ENCODE measurements around the gene GATAD2B.

Gene GATAD2B

GRCh38 chr1:153951183-153951582, 28.4 kb upstream of the GATAD2B start:
- H3K4me3 ChIP-seq (ENCODE audit: low read depth, low read length), result no peak overlapping the region
- TF ChIP-seq, protein P1, sequence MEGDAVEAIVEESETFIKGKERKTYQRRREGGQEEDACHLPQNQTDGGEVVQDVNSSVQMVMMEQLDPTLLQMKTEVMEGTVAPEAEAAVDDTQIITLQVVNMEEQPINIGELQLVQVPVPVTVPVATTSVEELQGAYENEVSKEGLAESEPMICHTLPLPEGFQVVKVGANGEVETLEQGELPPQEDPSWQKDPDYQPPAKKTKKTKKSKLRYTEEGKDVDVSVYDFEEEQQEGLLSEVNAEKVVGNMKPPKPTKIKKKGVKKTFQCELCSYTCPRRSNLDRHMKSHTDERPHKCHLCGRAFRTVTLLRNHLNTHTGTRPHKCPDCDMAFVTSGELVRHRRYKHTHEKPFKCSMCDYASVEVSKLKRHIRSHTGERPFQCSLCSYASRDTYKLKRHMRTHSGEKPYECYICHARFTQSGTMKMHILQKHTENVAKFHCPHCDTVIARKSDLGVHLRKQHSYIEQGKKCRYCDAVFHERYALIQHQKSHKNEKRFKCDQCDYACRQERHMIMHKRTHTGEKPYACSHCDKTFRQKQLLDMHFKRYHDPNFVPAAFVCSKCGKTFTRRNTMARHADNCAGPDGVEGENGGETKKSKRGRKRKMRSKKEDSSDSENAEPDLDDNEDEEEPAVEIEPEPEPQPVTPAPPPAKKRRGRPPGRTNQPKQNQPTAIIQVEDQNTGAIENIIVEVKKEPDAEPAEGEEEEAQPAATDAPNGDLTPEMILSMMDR (IDR thresholded peaks at IDR 0.05; ENCODE audit: low read depth, low read length), result no peak

DNA sequence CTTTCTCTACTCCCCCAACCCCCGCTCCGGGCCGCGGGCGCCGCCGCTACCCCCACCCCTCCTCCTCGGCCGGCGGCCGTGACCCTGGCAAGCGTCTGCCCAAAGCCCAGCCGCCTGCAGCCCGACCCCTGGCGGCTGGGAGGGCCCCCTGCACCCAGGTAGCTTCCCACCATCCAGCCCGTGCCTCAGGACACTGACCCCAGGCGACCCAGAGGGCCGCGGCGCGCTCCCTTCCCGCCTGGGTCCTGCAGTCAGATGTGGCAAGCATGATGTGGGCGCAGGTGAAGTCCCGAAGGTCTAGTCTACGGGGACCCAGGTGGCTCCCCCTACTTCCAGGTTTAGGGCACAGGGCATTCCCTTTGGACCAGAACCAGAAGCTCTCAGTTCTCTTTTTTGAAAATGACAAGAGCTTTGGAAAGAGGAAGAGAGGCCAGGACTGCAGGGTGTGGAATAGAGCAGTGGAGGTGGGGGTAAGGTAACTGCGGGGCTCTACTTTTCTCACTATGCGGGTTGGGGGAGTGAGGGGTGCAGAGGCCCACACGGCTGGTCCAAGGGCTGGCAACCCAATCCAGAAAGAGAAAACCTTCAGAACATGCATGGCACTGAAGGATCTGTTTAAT, 24.0 kb upstream of the GATAD2B start, which contains the start of gene DENND4B:
Gene DENND4B, minus strand, starts transcription at position 97 of the 620 bp plus-strand sequence. CDS start 2,344 bp downstream, outside the sequence.
- TF ChIP-seq, protein P1 (IDR thresholded peaks at IDR 0.05; ENCODE audit: low read depth, low read length), result peak; percentile 85
- H3K4me3 ChIP-seq (ENCODE audit: low read depth, low read length), result peak within 1 kb of the TSS; percentile 84

DNA sequence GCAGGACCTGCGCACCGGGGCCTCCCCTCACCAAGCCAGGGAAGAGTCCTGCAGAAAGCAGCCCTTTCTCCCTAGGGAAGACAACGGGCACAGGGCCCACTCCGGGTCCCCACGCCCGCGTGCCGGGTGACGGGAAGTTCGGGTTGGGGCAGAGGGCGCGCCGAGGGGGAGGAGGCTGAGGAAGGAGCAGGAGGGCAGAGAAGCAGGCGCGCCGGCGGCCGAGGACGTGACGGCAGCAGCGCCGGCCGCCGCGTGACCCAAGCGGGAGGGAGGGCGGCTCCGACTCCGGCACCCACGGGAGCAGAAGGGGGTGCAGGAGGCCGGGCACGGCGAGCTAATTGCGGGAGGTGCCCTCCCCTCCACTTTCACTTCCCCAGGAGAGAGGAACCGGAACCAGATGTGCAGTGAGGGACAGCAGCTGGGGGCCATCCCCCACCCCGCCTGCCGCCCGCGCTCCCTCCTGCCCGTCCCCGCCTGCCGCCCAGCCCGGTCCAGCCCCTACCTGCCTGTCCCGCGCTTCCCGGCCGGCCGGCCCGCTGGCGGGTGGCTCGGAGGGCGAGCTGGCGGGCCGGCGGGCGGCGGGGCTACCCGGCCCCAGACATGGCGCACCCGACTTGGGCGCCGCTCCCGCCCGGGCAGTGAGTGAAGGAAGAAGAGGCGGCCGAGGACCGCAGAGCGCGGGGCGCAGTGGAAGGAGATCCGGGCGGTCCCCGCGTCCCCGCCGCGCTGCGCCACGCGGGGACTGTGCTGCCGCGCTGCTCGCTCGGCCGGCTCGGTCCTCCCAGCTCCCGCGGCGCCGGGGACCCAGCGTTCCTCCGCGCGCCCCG, 23.2 kb upstream of the GATAD2B start:
- TF ChIP-seq, protein P1 (IDR thresholded peaks at IDR 0.05; ENCODE audit: low read depth, low read length), result no peak
- H3K4me3 ChIP-seq (ENCODE audit: low read depth, low read length), result peak overlapping the region; percentile 84

GRCh38 chr1:153945131-153945794, 22.5 kb upstream of the GATAD2B start:
- peak overlapping the region; percentile 84 for H3K4me3 ChIP-seq (ENCODE audit: low read depth, low read length)
- TF ChIP-seq, protein P1 (IDR thresholded peaks at IDR 0.05; ENCODE audit: low read depth, low read length), result no peak

DNA sequence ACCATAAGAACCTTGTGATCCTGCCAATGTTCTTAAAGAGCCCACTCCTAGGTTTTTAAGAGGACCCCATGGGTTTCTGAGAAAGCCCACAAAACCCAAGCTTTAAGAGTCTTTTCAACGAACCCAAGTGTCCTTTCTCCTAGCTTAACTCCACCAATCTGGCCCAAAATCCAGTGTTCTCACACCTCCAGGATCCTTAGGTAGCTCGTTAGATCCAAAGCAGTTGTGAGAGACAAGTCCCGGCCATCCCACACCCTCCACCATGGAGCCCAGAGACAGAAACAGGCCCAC, 22.0 kb upstream of the GATAD2B start:
- peak overlapping the region; percentile 84 for H3K4me3 ChIP-seq (ENCODE audit: low read depth, low read length)
- TF ChIP-seq, protein P1 (IDR thresholded peaks at IDR 0.05; ENCODE audit: low read depth, low read length), result no peak

- TF ChIP-seq, protein P1 (IDR thresholded peaks at IDR 0.05; ENCODE audit: low read depth, low read length), result no peak
- no peak overlapping the region for H3K4me3 ChIP-seq (ENCODE audit: low read depth, low read length)
Observed at GRCh38 chr1:153944005-153944826, 21.4 kb upstream of the GATAD2B start.

Measured in WI38 (cell line).